Panc1 (cell line): ENCODE measurements around the gene TMEM201. TPM values are rescaled to one million over a fixed set of nuclear protein-coding genes. Genes with fewer than 3 reads are reported as not detected.

Experiments
- ATAC-seq: fragments of 200-7000 bp; cut with Tn5 transposase; 2 replicates; pipeline ENCODE4 v1.9.1; 2020; ENCODE audit warnings: mild to moderate bottlenecking, moderate library complexity
- BruUV-seq: library from RNA; stranded (reverse); fragments of 400-500 nt; replicated peaks from 2 replicates; lab custom pipeline; 2021; lab: Mats Ljungman, UMichigan
- CTCF ChIA-PET: fragments of 300-600 bp; sonication (Branson Sonifier 250); formaldehyde crosslinking; loops from one replicate; lab custom pipeline; 2022; ENCODE audit warnings: antibody characterized with exemption; lab: Charles Lee
- POLR2A ChIA-PET: fragments of 300-600 bp; sonication (Branson Sonifier 250); formaldehyde crosslinking; loops from one replicate; lab custom pipeline; 2022; ENCODE audit warnings: antibody characterized with exemption; lab: Charles Lee
- DNase-seq: peaks from one replicate; pipeline ENCODE4 v3.0.0-alpha.2; 2010; ENCODE audit warnings: low read depth, low spot score
- H3K27ac ChIP-seq: 2 replicates; pipeline ENCODE4 v1.5.1; 2011; ENCODE audit warnings: mild to moderate bottlenecking, low read length, inconsistent platforms
- H3K27me3 ChIP-seq: fragments of 200-500 bp; sonication (Bioruptor generic); 2 replicates; pipeline ENCODE4 v1.6.0; 2014; ENCODE audit warnings: low read length, inconsistent platforms; ENCODE audit not compliant: control insufficient read depth, insufficient read depth
- H3K36me3 ChIP-seq: fragments of 200-500 bp; sonication (Bioruptor generic); 2 replicates; pipeline ENCODE4 v1.5.1; 2014; ENCODE audit warnings: inconsistent platforms, mild to moderate bottlenecking, low read length, moderate library complexity; ENCODE audit not compliant: control insufficient read depth, insufficient read depth
- H3K4me1 ChIP-seq: 2 replicates; pipeline ENCODE4 v1.5.1; 2011; ENCODE audit warnings: inconsistent platforms, mild to moderate bottlenecking, low read length, moderate library complexity; ENCODE audit not compliant: control insufficient read depth, insufficient read depth
- H3K4me3 ChIP-seq, 2 experiments: 2 replicates each; pipeline ENCODE4 v1.5.1; 2011 to 2012; ENCODE audit warnings: low read depth in 2 of 2, low read length in 2 of 2, mild to moderate bottlenecking in 2 of 2, inconsistent platforms in 1 of 2, moderate library complexity in 1 of 2
- H3K9me3 ChIP-seq: fragments of 200-500 bp; sonication (Bioruptor generic); 2 replicates; pipeline ENCODE4 v1.5.1; 2014; ENCODE audit warnings: low read depth, mild to moderate bottlenecking, inconsistent platforms, low read length, moderate library complexity; ENCODE audit not compliant: control insufficient read depth, insufficient read depth
- POLR2AphosphoS5 ChIP-seq: IDR thresholded peaks from 2 replicates; pipeline ENCODE4 v1.6.1; 2012; ENCODE audit warnings: mild to moderate bottlenecking, low read depth, low read length, moderate library complexity
- SIN3A ChIP-seq: IDR thresholded peaks from 2 replicates; pipeline ENCODE4 v1.6.1; 2012; ENCODE audit warnings: low read depth, mild to moderate bottlenecking, low read length, moderate library complexity, borderline replicate concordance; ENCODE audit not compliant: insufficient read depth
- TCF7L2 ChIP-seq: IDR thresholded peaks from 2 replicates; pipeline ENCODE4 v1.6.1; 2011; ENCODE audit warnings: mild to moderate bottlenecking, low read depth, low read length, inconsistent platforms
- in situ Hi-C: cut with HindIII; loops from 2 replicates; pipeline ENCODE4 v1.10.0; 2016; ENCODE audit warnings: low sequenced_read_pairs, low pct_unique_long_range_greater_than_20kb
- intact Hi-C: fragments of 100-400 bp; cut with micrococcal nuclease; formaldehyde crosslinking; loops from one replicate; pipeline ENCODE4 v1.10.0; 2022; ENCODE audit not compliant: unreplicated experiment
- total RNA-seq: library from RNA; stranded (reverse); gene quantifications from one replicate; pipeline ENCODE4 v1.2.1, GENCODE V29; 2021; ENCODE audit not compliant: unreplicated experiment
- TF ChIP-seq, protein P1 (sequence below), 2 experiments: IDR thresholded peaks; 2 replicates each; pipeline ENCODE4 v1.6.1; 2011 to 2012; ENCODE audit warnings: low read depth in 2 of 2, control low read depth in 1 of 2, low read length in 1 of 2, mild to moderate bottlenecking in 1 of 2, moderate library complexity in 1 of 2; ENCODE audit not compliant: insufficient read depth in 1 of 2
- TF ChIP-seq, protein P2 (sequence below): fragments of 450-650 bp; IDR thresholded peaks from 2 replicates; pipeline ENCODE4 v1.5.1; 2017; ENCODE audit warnings: mild to moderate bottlenecking

The TMEM201 gene
- total RNA-seq, 1 experiment from 2014 or later, result 26.5 TPM

DNA sequence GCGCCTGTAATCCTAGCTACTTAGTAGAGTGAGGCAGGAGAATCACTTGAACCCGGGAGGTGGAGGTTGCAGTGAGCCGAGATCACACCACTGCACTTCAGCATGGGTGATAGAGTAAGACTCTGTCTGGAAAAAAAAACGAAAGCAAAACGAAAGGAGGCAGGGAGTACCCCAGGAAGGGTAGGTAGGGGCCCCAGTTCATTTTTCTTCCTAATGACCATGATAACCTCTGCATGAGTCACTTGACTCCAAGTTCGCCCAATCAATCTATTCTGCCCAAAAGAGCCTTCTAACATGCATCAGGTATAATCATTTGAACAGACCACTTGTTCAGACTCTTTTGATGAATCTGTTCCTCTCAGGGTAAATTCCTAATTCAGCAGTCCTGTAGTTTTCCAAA, 13.2 kb upstream of the TMEM201 start:
- Histone ChIP-seq H3K36me3 (peaks cover 11% of the 10 kb centered on the region), H3K9me3 (no peaks in the 10 kb centered on the region), H3K4me1 (no peaks in the 10 kb centered on the region), H3K4me3 (no peak overlapping the region), H3K27ac (no peak overlapping the region), H3K27me3 (no peaks in the 10 kb centered on the region)
- no peak for DNase-seq
- ATAC-seq, result no peak
- in situ Hi-C loops, result no loop called here
- intact Hi-C loops, result no loop called here
- ChIA-PET POLR2A (no interaction called here), CTCF (interaction anchor here (0.5 to 0.7 kb wide), 2 partner anchors 103 to 157 kb away, joined by 4 to 12 read pairs; no protein-coding TSS in a partner anchor)
- no TSS peak for BruUV-seq
- TF ChIP-seq, protein P1, sequence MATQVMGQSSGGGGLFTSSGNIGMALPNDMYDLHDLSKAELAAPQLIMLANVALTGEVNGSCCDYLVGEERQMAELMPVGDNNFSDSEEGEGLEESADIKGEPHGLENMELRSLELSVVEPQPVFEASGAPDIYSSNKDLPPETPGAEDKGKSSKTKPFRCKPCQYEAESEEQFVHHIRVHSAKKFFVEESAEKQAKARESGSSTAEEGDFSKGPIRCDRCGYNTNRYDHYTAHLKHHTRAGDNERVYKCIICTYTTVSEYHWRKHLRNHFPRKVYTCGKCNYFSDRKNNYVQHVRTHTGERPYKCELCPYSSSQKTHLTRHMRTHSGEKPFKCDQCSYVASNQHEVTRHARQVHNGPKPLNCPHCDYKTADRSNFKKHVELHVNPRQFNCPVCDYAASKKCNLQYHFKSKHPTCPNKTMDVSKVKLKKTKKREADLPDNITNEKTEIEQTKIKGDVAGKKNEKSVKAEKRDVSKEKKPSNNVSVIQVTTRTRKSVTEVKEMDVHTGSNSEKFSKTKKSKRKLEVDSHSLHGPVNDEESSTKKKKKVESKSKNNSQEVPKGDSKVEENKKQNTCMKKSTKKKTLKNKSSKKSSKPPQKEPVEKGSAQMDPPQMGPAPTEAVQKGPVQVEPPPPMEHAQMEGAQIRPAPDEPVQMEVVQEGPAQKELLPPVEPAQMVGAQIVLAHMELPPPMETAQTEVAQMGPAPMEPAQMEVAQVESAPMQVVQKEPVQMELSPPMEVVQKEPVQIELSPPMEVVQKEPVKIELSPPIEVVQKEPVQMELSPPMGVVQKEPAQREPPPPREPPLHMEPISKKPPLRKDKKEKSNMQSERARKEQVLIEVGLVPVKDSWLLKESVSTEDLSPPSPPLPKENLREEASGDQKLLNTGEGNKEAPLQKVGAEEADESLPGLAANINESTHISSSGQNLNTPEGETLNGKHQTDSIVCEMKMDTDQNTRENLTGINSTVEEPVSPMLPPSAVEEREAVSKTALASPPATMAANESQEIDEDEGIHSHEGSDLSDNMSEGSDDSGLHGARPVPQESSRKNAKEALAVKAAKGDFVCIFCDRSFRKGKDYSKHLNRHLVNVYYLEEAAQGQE (IDR thresholded peaks at IDR 0.05; ENCODE audit: insufficient read depth in 1 of 2, low read depth in 2 of 2, low read length in 1 of 2), result no peak
- TF ChIP-seq SIN3A, result no peak
- TF ChIP-seq, protein P2, sequence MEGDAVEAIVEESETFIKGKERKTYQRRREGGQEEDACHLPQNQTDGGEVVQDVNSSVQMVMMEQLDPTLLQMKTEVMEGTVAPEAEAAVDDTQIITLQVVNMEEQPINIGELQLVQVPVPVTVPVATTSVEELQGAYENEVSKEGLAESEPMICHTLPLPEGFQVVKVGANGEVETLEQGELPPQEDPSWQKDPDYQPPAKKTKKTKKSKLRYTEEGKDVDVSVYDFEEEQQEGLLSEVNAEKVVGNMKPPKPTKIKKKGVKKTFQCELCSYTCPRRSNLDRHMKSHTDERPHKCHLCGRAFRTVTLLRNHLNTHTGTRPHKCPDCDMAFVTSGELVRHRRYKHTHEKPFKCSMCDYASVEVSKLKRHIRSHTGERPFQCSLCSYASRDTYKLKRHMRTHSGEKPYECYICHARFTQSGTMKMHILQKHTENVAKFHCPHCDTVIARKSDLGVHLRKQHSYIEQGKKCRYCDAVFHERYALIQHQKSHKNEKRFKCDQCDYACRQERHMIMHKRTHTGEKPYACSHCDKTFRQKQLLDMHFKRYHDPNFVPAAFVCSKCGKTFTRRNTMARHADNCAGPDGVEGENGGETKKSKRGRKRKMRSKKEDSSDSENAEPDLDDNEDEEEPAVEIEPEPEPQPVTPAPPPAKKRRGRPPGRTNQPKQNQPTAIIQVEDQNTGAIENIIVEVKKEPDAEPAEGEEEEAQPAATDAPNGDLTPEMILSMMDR, result no peak
- no peak for TF ChIP-seq TCF7L2
- no peak for TF ChIP-seq POLR2AphosphoS5

DNA sequence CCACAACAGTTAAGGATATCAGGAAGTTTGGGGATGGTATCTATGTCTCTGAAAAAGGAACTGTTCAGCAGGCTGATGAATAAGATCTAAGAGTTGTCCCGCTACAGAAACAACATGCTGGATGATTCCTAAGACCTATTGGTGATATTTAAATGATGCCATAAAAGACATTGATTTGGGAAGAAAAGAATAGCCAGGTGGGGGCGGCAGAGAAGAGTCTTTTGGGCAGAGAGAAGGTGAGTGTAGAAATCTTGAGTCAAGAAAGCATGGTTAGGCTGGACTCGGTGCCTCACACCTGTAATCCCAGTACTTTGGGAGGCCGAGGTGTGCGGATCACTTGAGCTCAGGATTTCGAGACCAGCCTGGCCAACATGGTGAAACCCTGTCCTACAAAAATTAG, 11.8 kb upstream of the TMEM201 start:
- ATAC-seq (no peak), DNase-seq (no peak)
- CTCF ChIA-PET, result no interaction called here
- no peak for TF ChIP-seq SIN3A
- TF ChIP-seq TCF7L2, result no peak
- TF ChIP-seq POLR2AphosphoS5, result no peak
- H3K4me1 ChIP-seq, result no peaks in the 10 kb centered on the region
- in situ Hi-C loops (no loop called here), intact Hi-C loops (no loop called here)
- POLR2A ChIA-PET, result no interaction called here
- no peak overlapping the region for H3K4me3 ChIP-seq
- H3K27me3 ChIP-seq, result no peaks in the 10 kb centered on the region
- no peaks in the 10 kb centered on the region for H3K9me3 ChIP-seq
- BruUV-seq, result no TSS peak
- H3K27ac ChIP-seq, result no peak overlapping the region
- H3K36me3 ChIP-seq, result peaks cover 13% of the 10 kb centered on the region

DNA sequence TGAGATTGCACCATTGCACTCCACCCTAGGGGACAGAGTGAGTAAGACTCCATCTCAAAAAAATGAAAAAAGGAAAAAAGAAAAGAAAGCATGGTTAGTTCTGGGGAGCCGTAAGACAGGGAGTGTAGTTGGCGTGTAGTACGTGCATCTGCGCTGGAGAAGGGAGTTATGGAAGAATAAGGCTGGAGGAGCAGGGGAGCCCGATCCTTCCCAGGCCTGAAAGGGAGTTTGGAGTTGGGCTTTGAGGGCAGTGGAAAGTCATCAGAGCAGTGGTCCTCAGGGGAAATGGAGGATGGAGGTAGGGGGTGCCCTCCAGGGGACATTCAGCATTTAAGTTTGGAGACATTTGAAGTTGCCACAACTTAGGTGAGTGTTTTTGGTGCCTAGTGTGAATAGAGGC, 11.3 kb upstream of the TMEM201 start:
- Histone ChIP-seq H3K36me3 (peaks cover 13% of the 10 kb centered on the region), H3K4me3 (no peak overlapping the region), H3K27ac (no peak overlapping the region), H3K4me1 (no peaks in the 10 kb centered on the region), H3K9me3 (no peaks in the 10 kb centered on the region), H3K27me3 (no peaks in the 10 kb centered on the region)
- BruUV-seq, result no TSS peak
- in situ Hi-C loops, result no loop called here
- POLR2A ChIA-PET, result no interaction called here
- CTCF ChIA-PET, result no interaction called here
- intact Hi-C loops, result no loop called here
- DNase-seq, result no peak
- no peak for ATAC-seq
- TF ChIP-seq POLR2AphosphoS5 (no peak), SIN3A (no peak), TCF7L2 (no peak)
- TF ChIP-seq, protein P1 (IDR thresholded peaks at IDR 0.05; ENCODE audit: insufficient read depth in 1 of 2, low read depth in 2 of 2, low read length in 1 of 2), result no peak
- TF ChIP-seq, protein P2, result no peak
